Measurements from ENCODE around the gene ZNF496.

Gene ZNF496

GRCh38 chr1:247350587-247350986, 18.9 kb upstream of the ZNF496 start:
- no peak overlapping the region for H3K4me3 Mint-ChIP-seq
- ATAC-seq (replicated peaks): no peak
- H3K9me3 Mint-ChIP-seq: peaks cover 0 to 3% of the 10 kb centered on the region in 2 donors

GRCh38 chr1:247347477-247348222, 16.0 kb upstream of the ZNF496 start:
- ATAC-seq (replicated peaks) (no peak), DNase-seq (no peak)
- no peak overlapping the region for H3K27ac Mint-ChIP-seq
- no peaks in the 10 kb centered on the region for H3K36me3 Mint-ChIP-seq (ENCODE audit: insufficient read depth)
- peaks cover 5 to 37% of the 10 kb centered on the region in 2 donors for H3K27me3 Mint-ChIP-seq
- H3K9me3 Mint-ChIP-seq: no peaks in the 10 kb centered on the region
- H3K4me3 Mint-ChIP-seq: no peak overlapping the region
- peaks cover 0 to 5% of the 10 kb centered on the region in 2 donors for H3K4me1 Mint-ChIP-seq (ENCODE audit: low read depth in 2 of 2)

More at GRCh38 chr1:247350587-247350986, 18.9 kb upstream of the ZNF496 start:
- H3K27me3 Mint-ChIP-seq: peaks cover 18 to 49% of the 10 kb centered on the region in 2 donors
- DNase-seq: no peak
- H3K4me1 Mint-ChIP-seq (ENCODE audit: low read depth in 2 of 2): peaks cover 0 to 3% of the 10 kb centered on the region in 2 donors
- no peaks in the 10 kb centered on the region for H3K36me3 Mint-ChIP-seq (ENCODE audit: insufficient read depth)
- H3K27ac Mint-ChIP-seq: no peak overlapping the region

GRCh38 chr1:247345881-247346280, 14.2 kb upstream of the ZNF496 start:
- Mint-ChIP-seq H3K9me3 (no peaks in the 10 kb centered on the region), H3K27ac (no peak overlapping the region), H3K4me3 (no peak overlapping the region), H3K4me1 (ENCODE audit: low read depth in 2 of 2) (peaks cover 0 to 6% of the 10 kb centered on the region in 2 donors), H3K27me3 (peaks cover 5 to 28% of the 10 kb centered on the region in 2 donors), H3K36me3 (ENCODE audit: insufficient read depth) (no peaks in the 10 kb centered on the region)
- DNase-seq (no peak), ATAC-seq (replicated peaks) (no peak)

- peaks cover 0 to 2% of the 10 kb centered on the region in 2 donors for H3K4me1 Mint-ChIP-seq (ENCODE audit: low read depth in 2 of 2)
- H3K9me3 Mint-ChIP-seq: no peaks in the 10 kb centered on the region
- no peak overlapping the region for H3K27ac Mint-ChIP-seq
- DNase-seq: no peak
- H3K36me3 Mint-ChIP-seq (ENCODE audit: insufficient read depth): no peaks in the 10 kb centered on the region
- H3K27me3 Mint-ChIP-seq: peaks cover 5 to 19% of the 10 kb centered on the region in 2 donors
- no peak for ATAC-seq (replicated peaks)
- H3K4me3 Mint-ChIP-seq: no peak overlapping the region
Measured at GRCh38 chr1:247343801-247344200, 12.1 kb upstream of the ZNF496 start.

GRCh38 chr1:247338723-247339275, 7.1 kb upstream of the ZNF496 start:
- no peaks in the 10 kb centered on the region for H3K9me3 Mint-ChIP-seq
- no peak overlapping the region for H3K4me3 Mint-ChIP-seq
- no peak overlapping the region for H3K27ac Mint-ChIP-seq
- ATAC-seq (replicated peaks) (no peak), DNase-seq (no peak)
- peaks cover 0 to 5% of the 10 kb centered on the region in 2 donors for H3K27me3 Mint-ChIP-seq
- no peaks in the 10 kb centered on the region for H3K36me3 Mint-ChIP-seq (ENCODE audit: insufficient read depth)
- peaks cover 0 to 2% of the 10 kb centered on the region in 2 donors for H3K4me1 Mint-ChIP-seq (ENCODE audit: low read depth in 2 of 2)

GRCh38 chr1:247337961-247338360, 6.3 kb upstream of the ZNF496 start:
- DNase-seq: no peak
- ATAC-seq (replicated peaks): no peak
- Mint-ChIP-seq H3K4me1 (ENCODE audit: low read depth in 2 of 2) (peaks cover 3 to 4% of the 10 kb centered on the region in 2 donors), H3K27ac (no peak overlapping the region), H3K36me3 (ENCODE audit: insufficient read depth) (no peaks in the 10 kb centered on the region), H3K27me3 (no peaks in the 10 kb centered on the region), H3K9me3 (no peaks in the 10 kb centered on the region), H3K4me3 (no peak overlapping the region)

GRCh38 chr1:247337250-247337746, 5.6 kb upstream of the ZNF496 start:
- Mint-ChIP-seq H3K4me3 (no peak overlapping the region), H3K27me3 (no peaks in the 10 kb centered on the region), H3K4me1 (ENCODE audit: low read depth in 2 of 2) (peaks cover 4 to 6% of the 10 kb centered on the region in 2 donors), H3K36me3 (ENCODE audit: insufficient read depth) (peaks cover 6% of the 10 kb centered on the region), H3K27ac (no peak overlapping the region), H3K9me3 (no peaks in the 10 kb centered on the region)
- DNase-seq (no peak), ATAC-seq (replicated peaks) (no peak)

GRCh38 chr1:247336390-247336789, 4.7 kb upstream of the ZNF496 start:
- no peak for ATAC-seq (replicated peaks)
- H3K27me3 Mint-ChIP-seq: no peaks in the 10 kb centered on the region
- H3K9me3 Mint-ChIP-seq: no peaks in the 10 kb centered on the region
- H3K4me3 Mint-ChIP-seq: no peak overlapping the region
- H3K4me1 Mint-ChIP-seq (ENCODE audit: low read depth in 2 of 2): peaks cover 4 to 6% of the 10 kb centered on the region in 2 donors
- H3K27ac Mint-ChIP-seq: no peak overlapping the region
- peaks cover 7% of the 10 kb centered on the region for H3K36me3 Mint-ChIP-seq (ENCODE audit: insufficient read depth)
- no peak for DNase-seq

- Mint-ChIP-seq H3K9me3 (no peaks in the 10 kb centered on the region), H3K4me1 (ENCODE audit: low read depth in 2 of 2) (peaks cover 4 to 6% of the 10 kb centered on the region in 2 donors), H3K27ac (no peak overlapping the region)
Measured at GRCh38 chr1:247335882-247336281, 4.2 kb upstream of the ZNF496 start.

GRCh38 chr1:247334378-247335133, 2.9 kb upstream of the ZNF496 start:
- DNase-seq: no peak
- H3K27ac Mint-ChIP-seq: no peak overlapping the region
- H3K27me3 Mint-ChIP-seq: no peaks in the 10 kb centered on the region
- H3K9me3 Mint-ChIP-seq: no peaks in the 10 kb centered on the region
- no peak for ATAC-seq (replicated peaks)
- H3K4me3 Mint-ChIP-seq: no peak overlapping the region
- peaks cover 12 to 18% of the 10 kb centered on the region in 2 donors for H3K4me1 Mint-ChIP-seq (ENCODE audit: low read depth in 2 of 2)
- H3K36me3 Mint-ChIP-seq (ENCODE audit: insufficient read depth): peaks cover 9% of the 10 kb centered on the region

More at GRCh38 chr1:247335882-247336281, 4.2 kb upstream of the ZNF496 start:
- Mint-ChIP-seq H3K27me3 (no peaks in the 10 kb centered on the region), H3K36me3 (ENCODE audit: insufficient read depth) (peaks cover 7% of the 10 kb centered on the region), H3K4me3 (no peak overlapping the region)
- ATAC-seq (replicated peaks) (no peak), DNase-seq (no peak)

- H3K4me3 Mint-ChIP-seq: peak overlapping the region; percentile 67 to 93
- DNase-seq (no peak), ATAC-seq (replicated peaks) (no peak)
- H3K9me3 Mint-ChIP-seq: no peaks in the 10 kb centered on the region
- peaks cover 12 to 18% of the 10 kb centered on the region in 2 donors for H3K4me1 Mint-ChIP-seq (ENCODE audit: low read depth in 2 of 2)
- no peaks in the 10 kb centered on the region for H3K27me3 Mint-ChIP-seq
- peak overlapping the region in 1 of 2 donors; percentile 47 for H3K27ac Mint-ChIP-seq
- peaks cover 9% of the 10 kb centered on the region for H3K36me3 Mint-ChIP-seq (ENCODE audit: insufficient read depth)
Measured at GRCh38 chr1:247332623-247333361, 1.1 kb upstream of the ZNF496 start.

GRCh38 chr1:247332215-247332622, 552 bp upstream of the ZNF496 start:
- no peak overlapping the region for H3K27ac Mint-ChIP-seq
- peak; percentile 30 to 32 (median 32) for DNase-seq
- peak overlapping the region; percentile 67 to 93 for H3K4me3 Mint-ChIP-seq
- H3K27me3 Mint-ChIP-seq: no peaks in the 10 kb centered on the region
- peaks cover 9% of the 10 kb centered on the region for H3K36me3 Mint-ChIP-seq (ENCODE audit: insufficient read depth)
- H3K9me3 Mint-ChIP-seq: no peaks in the 10 kb centered on the region
- H3K4me1 Mint-ChIP-seq (ENCODE audit: low read depth in 2 of 2): peaks cover 12 to 18% of the 10 kb centered on the region in 2 donors
- ATAC-seq (replicated peaks): peak; percentile 62

- H3K27me3 Mint-ChIP-seq: no peaks in the 10 kb centered on the region
- DNase-seq: peak; percentile 42 to 54 (median 50)
- H3K9me3 Mint-ChIP-seq: no peaks in the 10 kb centered on the region
- peak; percentile 61 for ATAC-seq (replicated peaks)
- peaks cover 12 to 18% of the 10 kb centered on the region in 2 donors for H3K4me1 Mint-ChIP-seq (ENCODE audit: low read depth in 2 of 2)
- peak overlapping the region; percentile 77 to 83 for H3K27ac Mint-ChIP-seq
- H3K4me3 Mint-ChIP-seq: peak overlapping the region; percentile 92 to 93
- H3K36me3 Mint-ChIP-seq (ENCODE audit: insufficient read depth): peaks cover 9% of the 10 kb centered on the region
Measured at GRCh38 chr1:247331172-247331524, 519 bp downstream of the ZNF496 start.
